OCI-LY1 (cell line): Measurements from ENCODE around the gene GLUD1.

Source experiments
- EZH2 ChIP-seq: fragments of 200-600 bp; sonication (generic), shearing (Covaris generic); IDR thresholded peaks from 2 replicates; pipeline ENCODE4 v1.8.0; 2017; ENCODE audit warnings: borderline replicate concordance, mixed run types, mild to moderate bottlenecking, antibody characterized with exemption, low read length, moderate library complexity, mixed read lengths
- TF ChIP-seq, protein P1 (sequence below): fragments of 200-600 bp; sonication (generic), shearing (Covaris generic); IDR thresholded peaks from 2 replicates; pipeline ENCODE4 v1.5.1; 2017; ENCODE audit warnings: mild to moderate bottlenecking, antibody characterized with exemption, low read length, moderate library complexity, mixed read lengths

DNA sequence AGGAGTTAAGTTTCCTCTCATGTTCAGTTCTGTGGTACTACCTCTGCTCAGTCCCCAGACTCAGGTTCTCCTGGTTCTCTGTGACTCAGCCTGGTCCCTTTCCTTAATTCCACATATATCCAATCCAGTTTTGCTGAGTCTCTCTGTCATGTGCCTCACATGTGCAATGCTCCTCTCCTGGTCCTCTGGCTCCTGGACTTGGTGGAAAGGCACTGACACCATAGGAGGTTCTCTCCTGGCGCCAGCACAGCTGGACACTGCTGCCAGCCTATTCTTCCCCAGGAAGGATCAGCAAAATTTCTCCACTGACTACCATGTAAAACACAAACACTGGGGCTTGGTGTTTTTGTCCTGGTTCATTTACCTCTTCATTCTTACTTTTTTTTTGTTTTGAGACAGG, 27.8 kb downstream of the GLUD1 start:
- TF ChIP-seq, protein P1, sequence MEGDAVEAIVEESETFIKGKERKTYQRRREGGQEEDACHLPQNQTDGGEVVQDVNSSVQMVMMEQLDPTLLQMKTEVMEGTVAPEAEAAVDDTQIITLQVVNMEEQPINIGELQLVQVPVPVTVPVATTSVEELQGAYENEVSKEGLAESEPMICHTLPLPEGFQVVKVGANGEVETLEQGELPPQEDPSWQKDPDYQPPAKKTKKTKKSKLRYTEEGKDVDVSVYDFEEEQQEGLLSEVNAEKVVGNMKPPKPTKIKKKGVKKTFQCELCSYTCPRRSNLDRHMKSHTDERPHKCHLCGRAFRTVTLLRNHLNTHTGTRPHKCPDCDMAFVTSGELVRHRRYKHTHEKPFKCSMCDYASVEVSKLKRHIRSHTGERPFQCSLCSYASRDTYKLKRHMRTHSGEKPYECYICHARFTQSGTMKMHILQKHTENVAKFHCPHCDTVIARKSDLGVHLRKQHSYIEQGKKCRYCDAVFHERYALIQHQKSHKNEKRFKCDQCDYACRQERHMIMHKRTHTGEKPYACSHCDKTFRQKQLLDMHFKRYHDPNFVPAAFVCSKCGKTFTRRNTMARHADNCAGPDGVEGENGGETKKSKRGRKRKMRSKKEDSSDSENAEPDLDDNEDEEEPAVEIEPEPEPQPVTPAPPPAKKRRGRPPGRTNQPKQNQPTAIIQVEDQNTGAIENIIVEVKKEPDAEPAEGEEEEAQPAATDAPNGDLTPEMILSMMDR: no peak
- TF ChIP-seq EZH2: no peak
